ENCODE results near the gene EXD3.
"Not testable (repeated sequence)": the region's sequence is repeated elsewhere in the genome, so short reads cannot be mapped to it uniquely, and the experiment has no call there.

The EXD3 gene

DNA sequence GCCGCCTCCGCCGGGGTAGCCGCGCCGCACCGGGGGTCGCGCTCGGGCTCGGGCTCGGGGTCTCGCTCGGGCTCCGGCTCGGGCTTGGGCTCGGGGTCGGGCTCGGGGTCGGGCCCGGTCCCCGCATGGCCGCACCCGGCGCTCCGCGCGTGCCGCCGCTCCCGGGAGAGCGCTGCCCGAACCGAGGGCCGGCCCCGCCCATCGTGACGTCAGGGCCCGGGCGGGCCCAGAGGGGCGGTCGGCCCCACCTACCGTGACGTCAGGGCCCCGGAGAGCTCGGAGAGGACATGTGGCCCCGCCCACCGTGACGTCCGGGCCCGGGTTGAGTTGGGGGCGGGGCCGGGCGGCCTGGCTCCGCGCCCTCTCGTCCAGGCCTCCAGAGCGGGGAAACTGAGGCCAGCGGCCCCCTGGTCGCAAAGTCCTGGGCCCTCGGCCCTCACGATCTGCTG is 36.2 kb upstream of the EXD3 start, which contains the start of gene NSMF:
NSMF (minus strand) TSS at position 183 of the 449 bp plus-strand sequence. CDS start 232 bp downstream, outside the sequence.
- DNase-seq (ENCODE audit: low read depth in 1 of 2, low spot score in 1 of 2), result peak; percentile 92 to 96

DNA sequence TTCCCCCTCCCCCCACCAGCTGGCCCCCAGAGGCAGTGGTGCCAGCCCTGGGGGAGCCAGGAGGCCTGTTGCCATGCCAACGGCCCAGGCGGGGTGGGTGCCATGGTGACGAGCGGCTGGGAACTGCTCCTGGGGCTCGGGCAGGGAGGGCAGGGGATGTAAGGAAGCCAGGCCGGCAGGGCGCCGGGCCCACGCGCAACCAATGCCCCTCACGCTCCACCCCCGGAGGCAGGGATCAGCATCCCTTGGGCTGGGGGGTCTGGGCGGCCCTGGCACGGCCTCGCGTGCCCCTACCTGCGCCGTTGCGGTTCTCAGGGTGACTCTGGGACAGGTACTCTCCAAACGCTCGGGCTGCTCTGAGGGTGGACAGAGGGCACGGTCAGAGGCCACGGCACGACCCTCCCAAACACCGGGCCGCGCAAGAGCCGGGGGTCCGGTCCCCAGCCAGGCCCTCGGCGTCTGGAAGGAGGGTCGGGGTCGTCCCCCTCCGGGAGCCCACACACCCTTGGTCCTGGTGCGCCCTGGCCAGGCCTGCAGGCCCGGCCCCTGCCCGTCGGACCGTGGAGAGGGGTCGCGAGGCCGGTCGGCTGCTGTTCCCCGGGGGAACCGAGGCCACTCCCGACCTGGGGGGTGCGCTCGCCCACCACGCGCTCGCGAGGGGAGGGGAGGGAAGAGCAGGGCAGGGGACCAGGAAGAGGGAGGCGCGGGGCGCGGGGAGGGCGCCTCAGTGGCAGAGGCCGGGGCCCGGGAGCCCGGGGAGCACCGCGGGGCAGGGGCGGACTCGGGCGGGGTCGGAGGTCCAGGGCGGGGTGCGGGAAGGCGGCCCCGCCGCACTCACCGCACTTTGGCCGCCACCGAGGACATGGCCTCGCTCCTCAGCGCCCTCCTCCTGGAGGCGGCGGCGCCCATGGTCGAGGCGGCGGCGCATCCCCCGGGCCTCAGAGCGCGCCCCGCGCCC is 35.5 kb upstream of the EXD3 start:
- no peak for DNase-seq (ENCODE audit: low read depth in 1 of 2, low spot score in 1 of 2)

DNA sequence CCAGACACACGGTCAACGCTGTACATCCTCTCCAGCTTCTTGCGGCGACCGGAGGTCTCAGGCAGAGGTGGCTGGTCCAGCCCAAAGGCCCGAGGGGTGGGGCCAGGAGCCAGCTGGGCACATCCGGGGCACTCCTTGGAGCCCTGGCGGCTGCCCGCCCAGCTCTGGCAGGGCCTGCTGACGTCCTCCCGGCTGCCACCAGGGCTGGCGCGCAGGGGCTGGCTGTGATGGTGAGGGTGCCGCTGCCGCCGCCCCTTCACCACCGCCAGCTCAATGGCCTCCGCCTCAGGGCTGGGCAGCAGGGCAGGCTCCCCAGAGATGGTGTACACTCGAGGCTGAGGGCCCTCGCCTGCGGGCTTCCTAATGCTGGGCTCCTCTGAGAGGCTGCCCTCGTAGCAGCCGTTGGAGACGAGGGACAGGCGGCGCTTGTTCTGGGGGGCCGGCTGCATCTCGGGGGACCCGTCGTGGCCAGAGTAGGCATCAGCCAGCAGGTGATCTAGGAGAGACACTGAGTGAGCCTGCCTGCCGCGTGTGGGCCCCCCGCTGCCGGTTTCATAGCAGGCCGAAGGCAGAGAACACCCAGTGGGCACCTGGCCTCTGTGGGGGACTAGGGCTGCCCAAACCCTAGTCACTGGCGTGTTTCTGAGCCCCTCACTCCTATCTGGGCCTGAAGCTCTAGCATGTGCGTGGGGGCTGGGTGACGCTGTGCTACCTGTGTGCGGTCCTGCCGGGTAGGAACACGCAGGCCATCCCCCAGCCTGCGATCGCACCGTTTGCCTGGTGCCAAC is 34.6 kb upstream of the EXD3 start:
- no peak for DNase-seq (ENCODE audit: low read depth in 1 of 2, low spot score in 1 of 2)

DNA sequence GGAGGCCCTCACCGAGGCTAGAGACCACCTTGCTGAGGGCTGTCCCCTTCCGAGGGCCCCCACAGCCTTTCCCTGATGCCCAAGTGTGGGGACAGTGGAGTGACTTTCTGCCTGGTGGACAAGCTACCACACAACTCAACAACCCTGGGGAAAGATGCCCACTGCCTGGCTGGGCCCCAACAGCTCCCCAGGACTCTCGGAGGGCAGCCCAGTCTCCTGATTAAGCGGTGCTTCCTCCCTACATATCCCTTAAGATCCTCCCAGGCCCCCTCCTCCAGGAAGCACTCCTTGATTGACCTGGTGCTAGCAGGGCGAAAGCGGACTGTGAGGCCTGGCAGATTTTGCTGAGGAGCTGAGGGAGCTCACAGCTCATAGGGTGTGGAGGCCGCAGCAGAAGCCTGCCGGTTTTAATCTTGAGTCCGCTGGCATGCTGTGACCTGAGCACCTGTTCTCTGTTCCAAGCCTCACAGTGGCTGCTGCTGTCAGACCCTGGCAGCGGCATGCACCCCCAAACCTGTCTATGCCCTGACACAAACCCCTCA is 34.0 kb upstream of the EXD3 start:
- DNase-seq (ENCODE audit: low read depth in 1 of 2, low spot score in 1 of 2), result no peak

DNA sequence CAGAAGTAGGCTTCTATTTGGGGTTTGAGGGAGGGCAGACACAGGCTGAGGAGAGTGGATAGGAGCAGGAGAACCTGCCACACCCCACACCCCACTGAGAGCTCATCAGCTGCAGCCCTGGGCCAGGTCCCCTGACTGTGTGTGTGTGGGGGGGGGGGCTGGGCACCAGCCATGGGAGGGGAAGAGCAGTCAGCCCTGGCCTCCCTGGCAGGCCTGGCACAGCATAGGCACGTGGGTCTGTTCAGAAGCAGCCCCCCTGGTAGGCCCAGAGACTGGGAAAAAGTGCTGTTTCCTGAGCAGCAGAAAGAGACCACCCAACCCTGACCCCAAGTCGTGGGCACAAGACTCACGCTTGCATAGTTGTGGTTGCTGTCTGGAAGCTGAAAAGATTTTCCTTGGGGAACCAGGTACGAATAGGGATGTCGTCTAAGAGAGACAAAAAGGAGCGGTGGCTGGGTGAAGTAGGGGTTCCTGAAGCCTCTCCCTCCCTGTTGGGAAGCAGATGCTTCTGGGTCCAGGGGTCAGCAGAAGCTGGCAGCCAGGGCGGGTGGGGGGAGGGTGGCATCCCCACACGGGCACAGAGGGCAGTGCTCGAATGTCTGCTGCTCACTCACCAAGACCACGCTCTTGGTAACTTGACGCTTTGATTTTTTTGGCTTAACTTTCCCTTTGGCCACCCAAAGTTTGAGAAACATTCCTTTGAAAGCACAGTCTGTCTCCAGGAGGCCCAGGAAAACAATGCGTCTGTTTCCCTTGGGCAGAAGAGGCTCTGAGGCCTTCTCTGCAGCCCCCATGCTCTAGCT is 33.3 kb upstream of the EXD3 start:
- no peak for DNase-seq (ENCODE audit: low read depth in 1 of 2, low spot score in 1 of 2)

DNA sequence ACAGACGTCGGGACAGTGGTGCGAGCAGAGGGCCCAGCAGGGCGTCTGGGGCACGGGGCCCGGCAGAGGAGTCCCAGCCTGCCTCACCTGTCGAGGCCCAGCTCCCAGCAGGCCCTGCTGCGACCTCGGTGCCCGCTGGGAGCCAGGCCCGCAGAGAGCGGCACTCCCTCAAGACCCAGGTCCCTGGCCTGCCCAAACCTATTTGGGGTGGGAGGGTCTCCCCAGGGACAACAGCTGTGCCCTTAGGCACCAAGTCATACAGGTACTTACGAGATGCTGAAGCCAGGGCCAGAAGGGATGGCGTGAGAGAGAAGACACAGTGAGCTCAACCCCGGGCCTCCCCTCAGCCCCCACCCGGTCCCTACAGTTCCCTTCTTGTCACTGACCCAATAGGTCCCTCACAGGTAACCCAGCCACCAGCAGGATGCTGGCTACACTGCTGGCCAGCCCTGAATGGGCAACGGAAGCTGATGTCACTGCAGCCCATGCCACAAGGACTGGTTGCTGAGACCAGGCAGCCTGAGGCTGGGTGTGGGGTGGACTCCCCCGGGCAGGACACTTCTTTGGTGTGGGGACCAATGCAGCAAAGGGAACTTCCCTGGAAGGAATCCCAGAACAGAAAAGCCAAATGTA is 32.5 kb upstream of the EXD3 start:
- DNase-seq (ENCODE audit: low read depth in 1 of 2, low spot score in 1 of 2), result no peak

DNA sequence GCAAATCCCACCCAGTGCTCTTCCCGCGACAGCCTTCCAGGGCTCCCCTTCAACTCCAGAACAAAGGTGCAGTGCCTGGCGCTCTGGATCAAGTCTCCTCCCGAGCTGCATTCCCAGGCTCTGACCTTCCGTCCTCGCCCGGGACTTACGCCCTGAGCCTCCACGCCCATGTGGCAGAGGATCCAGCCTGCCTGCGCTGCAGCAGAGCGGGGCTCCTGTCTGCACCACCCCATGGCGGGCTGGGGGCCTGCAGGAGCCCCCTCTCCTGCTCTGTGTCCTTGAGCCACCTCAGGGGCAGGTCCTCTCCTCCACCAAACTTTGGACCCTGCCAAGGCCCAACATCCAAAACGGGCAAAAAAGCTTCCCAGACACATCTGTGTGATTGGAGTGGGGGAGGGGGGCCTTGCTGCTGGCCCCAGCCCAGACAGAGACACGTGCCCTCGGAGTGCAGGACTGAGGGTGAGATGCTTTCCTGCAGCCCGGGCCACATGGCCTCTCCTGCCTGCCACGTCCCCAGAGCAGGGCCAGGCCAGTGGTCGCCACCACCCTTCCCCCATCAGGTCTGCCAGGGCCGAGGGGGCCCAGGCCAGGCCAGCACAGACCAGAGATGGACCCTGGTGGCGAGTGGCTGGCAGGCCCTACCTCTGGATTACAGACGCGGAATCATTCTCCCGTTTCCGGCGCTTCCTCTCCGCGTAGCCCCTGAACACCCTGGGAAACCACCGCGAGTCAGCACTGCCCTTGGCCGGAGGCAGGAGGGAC is 31.8 kb upstream of the EXD3 start:
- no peak for DNase-seq (ENCODE audit: low read depth in 1 of 2, low spot score in 1 of 2)

DNA sequence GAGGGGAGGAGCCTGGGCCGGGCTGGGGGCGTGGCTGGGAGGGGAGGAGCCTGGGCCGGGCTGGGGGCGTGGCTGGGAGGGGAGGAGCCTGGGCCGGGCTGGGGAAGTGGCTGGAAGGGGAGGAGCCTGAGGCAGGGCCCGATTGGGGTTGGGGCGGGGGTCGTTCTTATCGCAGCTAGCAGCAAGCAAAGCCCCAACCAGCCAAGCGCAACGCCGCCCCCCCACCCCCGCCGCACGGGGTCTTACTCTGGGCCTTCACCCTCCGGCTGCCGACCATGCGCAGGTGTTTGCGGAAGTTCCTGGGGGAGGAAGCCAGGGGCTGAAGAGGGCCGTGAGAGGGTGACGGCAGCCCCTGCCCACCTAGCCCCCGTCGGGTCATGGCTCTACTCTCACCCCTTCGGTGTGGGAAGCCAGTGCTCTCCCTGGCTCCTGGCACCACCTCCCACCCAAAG is 31.2 kb upstream of the EXD3 start:
- DNase-seq (ENCODE audit: low read depth in 1 of 2, low spot score in 1 of 2), result no peak

DNA sequence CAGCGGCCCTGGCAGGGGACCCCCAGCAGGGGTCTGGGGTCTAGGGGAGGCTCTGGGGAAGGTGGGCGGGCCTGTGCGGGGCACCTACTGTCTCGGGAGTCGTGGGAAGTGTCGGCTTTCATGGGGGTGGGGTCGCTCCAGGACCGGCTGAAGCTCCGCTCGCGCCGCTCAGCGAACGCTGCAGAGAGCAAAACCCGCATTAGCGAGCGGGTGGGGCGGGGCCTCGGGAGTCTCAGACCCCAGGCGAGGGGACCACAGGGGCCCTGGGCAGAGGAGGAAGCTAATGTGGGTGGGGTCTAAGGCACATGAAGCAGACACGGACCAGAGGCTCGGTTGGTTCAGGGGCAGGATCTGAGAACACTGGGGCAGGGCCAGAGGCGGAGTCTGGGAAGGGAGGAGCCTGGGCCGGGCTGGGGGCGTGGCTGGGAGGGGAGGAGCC is 30.7 kb upstream of the EXD3 start:
- DNase-seq (ENCODE audit: low read depth in 1 of 2, low spot score in 1 of 2), result peak; percentile 43 to 52

DNA sequence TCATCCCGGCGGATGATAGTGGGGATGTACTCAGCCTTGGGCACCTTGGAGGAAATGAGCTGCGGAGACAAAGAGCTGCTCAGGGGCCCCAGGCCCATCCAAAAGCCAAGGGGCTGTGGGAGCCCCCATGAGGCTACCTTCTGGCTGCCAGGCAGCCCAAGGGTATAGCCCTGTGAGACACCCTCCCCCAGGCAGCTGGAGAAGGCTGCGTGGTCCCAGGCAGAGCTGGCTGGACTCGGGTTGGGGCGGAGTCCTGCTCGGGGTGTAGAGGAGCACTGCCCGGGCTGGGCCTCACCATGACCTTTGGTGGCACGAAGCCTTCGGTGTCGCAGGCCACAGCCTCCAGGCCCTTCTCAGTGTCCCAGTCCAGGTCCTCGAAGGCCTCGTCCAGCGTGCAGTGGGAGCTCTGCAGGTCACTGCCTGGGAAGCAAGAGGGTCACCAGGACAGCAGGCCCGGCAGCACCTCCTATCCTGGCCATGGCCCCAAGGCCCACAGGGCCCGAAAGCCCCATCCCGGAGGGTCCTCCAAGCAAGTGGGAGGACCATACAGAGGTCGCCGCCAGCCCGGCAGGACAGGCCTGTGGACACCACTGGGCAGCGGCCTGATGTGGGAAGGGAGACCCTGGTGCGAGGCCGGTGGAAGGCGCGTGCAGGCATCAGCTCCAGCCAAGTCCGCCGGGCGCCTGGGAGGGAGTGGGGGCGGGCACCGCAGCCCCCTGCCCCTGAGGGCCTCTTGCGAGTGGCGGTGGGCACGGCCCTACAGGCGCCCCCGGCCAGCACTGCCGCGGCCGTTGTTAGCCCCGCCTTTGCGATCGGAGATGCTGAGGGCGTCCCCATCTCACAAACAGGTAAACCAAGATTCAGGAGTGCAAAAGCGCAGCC is 30.0 kb upstream of the EXD3 start:
- DNase-seq (ENCODE audit: low read depth in 1 of 2, low spot score in 1 of 2), result no peak

DNA sequence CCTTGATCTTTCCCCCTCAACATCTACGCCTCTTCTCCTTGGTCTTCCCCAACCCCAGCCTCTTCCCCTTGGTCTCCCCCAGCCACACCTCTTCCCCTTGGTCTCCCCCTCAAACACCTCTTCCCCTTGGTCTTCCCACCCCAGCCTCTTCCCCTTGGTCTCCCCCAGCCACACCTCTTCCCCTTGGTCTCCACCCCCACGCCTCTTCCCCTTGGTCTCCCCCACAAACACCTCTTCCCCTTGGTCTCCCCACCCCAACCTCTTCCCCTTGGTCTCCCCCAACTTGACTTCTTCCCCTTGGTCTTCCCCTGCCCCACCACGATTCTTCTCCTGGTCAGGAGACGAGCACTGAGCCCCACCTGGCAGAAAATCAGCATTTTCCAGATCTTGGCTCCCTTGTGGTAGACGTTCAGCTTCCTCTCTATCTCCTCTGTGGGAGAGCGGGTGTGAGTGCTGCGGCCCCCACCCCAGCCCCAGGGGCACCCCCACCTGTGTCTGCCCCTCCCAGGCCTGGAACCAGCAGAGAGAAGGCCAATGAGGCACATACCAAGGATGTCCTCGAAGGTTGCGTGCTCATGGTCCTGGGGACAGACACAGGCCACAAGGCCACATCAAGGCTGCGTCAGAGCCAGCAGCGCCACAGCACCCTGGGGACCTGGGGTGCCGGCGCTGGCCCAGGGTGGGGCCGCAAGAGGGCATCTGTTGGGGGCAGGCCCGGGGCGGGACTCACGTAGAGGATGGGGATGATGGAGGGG is 29.2 kb upstream of the EXD3 start:
- DNase-seq (ENCODE audit: low read depth in 1 of 2, low spot score in 1 of 2), result no peak

DNA sequence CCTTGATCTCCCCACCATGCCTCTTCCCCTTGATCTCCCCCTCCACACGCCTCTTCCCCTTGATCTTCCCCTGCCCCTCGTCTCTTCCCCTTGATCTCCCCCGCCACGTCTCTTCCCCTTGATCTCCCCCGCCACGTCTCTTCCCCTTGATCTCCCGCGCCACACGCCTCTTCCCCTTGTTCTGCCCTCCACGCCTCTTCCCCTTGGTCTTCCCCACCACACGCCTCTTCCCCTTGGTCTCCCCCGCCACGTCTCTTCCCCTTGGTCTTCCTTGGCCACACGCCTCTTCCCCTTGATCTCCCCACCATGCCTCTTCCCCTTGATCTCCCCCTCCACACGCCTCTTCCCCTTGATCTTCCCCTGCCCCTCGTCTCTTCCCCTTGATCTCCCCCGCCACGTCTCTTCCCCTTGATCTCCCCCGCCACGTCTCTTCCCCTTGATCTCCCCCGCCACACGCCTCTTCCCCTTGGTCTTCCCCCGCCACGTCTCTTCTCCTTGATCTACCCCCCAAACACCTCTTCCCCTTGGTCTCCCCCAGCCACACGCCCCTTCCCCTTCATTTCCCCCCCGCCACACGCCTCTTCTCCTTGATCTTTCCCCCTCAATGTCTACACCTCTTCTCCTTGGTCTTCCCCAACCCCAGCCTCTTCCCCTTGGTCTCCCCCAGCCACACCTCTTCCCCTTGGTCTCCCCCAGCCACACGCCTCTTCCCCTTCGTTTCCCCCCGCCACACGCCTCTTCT is 28.5 kb upstream of the EXD3 start:
- not testable (repeated sequence) for DNase-seq (ENCODE audit: low read depth in 1 of 2, low spot score in 1 of 2)

DNA sequence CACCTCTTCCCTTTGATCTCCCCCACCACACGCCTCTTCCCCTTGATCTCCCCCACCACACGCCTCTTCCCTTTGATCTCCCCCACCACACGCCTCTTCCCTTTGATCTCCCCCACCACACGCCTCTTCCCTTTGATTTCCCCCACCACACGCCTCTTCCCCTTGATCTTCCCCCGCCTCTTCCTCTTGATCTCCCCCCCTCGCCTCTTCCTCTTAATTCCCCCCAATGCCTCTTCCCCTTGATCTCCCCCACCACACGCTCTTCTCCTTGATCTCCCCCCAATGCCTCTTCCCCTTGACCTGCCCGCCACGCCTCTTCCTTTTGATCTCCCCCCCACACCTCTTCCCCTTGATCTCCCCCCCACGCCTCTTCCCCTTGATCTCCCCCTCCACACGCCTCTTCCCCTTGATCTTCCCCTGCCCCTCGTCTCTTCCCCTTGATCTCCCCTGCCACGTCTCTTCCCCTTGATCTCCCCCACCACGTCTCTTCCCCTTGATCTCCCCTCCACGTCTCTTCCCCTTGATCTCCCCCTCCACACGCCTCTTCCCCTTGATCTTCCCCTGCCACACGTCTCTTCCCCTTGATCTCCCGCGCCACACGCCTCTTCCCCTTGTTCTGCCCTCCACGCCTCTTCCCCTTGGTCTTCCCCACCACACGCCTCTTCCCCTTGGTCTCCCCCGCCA is 27.7 kb upstream of the EXD3 start:
- not testable (repeated sequence) for DNase-seq (ENCODE audit: low read depth in 1 of 2, low spot score in 1 of 2)

DNA sequence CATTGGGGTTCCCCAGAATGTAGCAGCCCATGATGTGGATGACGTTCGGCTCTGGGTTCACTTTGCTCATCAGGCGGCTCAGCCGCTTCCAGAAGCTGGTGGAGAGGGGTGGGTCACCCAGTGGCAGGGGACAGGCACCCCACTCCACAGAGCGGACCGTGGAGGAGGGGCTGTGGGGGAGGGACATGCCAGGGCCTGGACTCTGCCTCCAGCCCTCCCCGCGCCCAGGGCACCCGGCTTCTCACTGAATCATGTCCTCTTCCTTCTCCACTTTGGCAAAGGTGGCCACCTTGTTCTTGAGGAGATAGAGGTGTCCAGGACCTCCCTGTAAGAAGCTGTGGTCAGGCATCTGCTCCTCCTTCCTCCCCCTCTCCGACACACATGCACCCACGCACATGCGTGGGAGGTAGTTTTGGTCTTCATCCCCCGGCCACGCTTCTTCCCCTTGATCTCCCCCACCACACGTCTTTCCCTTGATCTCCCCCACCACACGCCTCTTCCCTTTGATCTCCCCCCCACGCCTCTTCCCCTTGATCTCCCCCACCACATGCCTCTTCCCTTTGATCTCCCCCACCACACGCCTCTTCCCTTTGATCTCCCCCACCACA is 27.1 kb upstream of the EXD3 start:
- no peak for DNase-seq (ENCODE audit: low read depth in 1 of 2, low spot score in 1 of 2)

DNA sequence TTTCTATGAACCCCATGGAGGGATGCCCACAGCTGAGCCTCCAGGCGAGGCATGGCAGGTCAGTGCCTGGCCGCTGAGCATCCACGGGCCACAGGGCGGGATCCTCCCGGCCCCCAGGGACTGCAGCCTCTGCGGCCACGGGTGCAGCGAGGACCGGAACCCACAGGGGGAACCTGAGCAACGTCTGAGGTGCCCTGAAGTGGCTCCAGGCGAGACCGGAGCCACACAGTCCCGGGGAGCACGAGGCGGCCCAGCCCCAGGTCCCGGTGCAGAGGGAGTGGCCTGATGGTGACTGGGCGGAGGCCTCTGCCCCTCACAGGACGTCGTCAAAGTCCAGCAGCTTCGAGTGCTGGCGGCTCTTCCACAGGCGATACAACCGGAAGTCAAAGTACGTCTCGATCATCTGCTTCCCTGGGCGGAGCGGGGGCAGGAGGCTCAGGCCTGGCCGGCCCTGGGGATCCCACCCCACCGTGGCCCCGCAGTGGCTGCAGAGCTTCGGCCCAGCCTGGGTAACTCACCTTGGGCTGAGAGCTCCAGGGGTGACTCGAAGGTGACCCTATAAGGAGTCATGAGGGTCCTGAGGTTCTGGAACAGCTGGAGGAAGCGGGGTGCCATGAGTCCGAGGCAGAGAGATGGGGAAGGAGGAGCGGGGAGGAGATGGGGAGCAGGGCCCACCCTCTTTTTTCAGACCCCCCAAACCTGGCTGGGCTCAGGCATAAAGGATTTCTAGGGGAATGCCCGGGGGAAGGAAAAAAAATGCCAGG is 26.3 kb upstream of the EXD3 start:
- DNase-seq (ENCODE audit: low read depth in 1 of 2, low spot score in 1 of 2), result no peak
